H1 (cell line): Measurements from ENCODE around the gene FOXP4. TPM values are rescaled to one million over a fixed set of nuclear protein-coding genes. Genes with fewer than 3 reads are reported as not detected.

Experiments used
- CTCF ChIA-PET: fragments of 300-600 bp; sonication (Branson Sonifier 250); formaldehyde crosslinking; loops from one replicate; lab custom pipeline; 2021; ENCODE audit not compliant: partially characterized antibody; lab: Charles Lee
- POLR2A ChIA-PET: fragments of 300-600 bp; sonication (Branson Sonifier 250); formaldehyde crosslinking; loops from one replicate; lab custom pipeline; 2021; ENCODE audit warnings: inconsistent platforms; ENCODE audit not compliant: partially characterized antibody; lab: Charles Lee
- DNase-seq, 2 experiments: peaks; one replicate each; pipeline versions ENCODE4 v3.0.0 to v3.0.0-alpha.2; 2010 to 2022; ENCODE audit warnings: low spot score in 2 of 2, low read depth in 1 of 2, mixed read lengths in 1 of 2
- FAIRE-seq: peaks from 2 replicates; lab custom pipeline; 2011; peaks lifted over from hg19 to GRCh38; lab: Jason Lieb, UNC
- H2AFZ ChIP-seq: 2 replicates; pipeline ENCODE4 v1.8.1; 2012; ENCODE audit warnings: low read length, inconsistent platforms
- H2AK5ac ChIP-seq: 2 replicates; pipeline ENCODE4 v1.6.1; 2013; ENCODE audit warnings: low read depth, low read length
- H2BK120ac ChIP-seq: replicated peaks from 2 replicates; pipeline ENCODE3; 2013; ENCODE audit warnings: low read depth, low read length, inconsistent platforms
- H2BK12ac ChIP-seq: 2 replicates; pipeline ENCODE4 v1.6.1; 2013; ENCODE audit warnings: low read depth, low read length
- H2BK15ac ChIP-seq: 2 replicates; pipeline ENCODE4 v1.6.1; 2013; ENCODE audit warnings: low read length
- H2BK20ac ChIP-seq: 2 replicates; pipeline ENCODE4 v1.6.1; 2013; ENCODE audit warnings: low read length
- H2BK5ac ChIP-seq: 2 replicates; pipeline ENCODE4 v1.6.1; 2013; ENCODE audit warnings: low read depth, low read length
- H3K14ac ChIP-seq: 2 replicates; pipeline ENCODE4 v1.6.1; 2013; ENCODE audit warnings: inconsistent platforms; ENCODE audit not compliant: insufficient read length
- H3K18ac ChIP-seq: 2 replicates; pipeline ENCODE4 v1.6.1; 2013; ENCODE audit warnings: low read length; ENCODE audit errors: extremely low read depth
- H3K23ac ChIP-seq: 2 replicates; pipeline ENCODE4 v1.6.1; 2013; ENCODE audit warnings: inconsistent platforms; ENCODE audit not compliant: insufficient read length
- H3K23me2 ChIP-seq: 2 replicates; pipeline ENCODE4 v1.6.1; 2013; ENCODE audit warnings: low read depth, low read length
- H3K27ac ChIP-seq: 2 replicates; pipeline ENCODE4 v1.6.1; 2011; ENCODE audit warnings: low read depth, low read length, inconsistent platforms
- H3K27me3 ChIP-seq, 4 experiments: replicated peaks in 1 of 4; 1 replicate in 1 of 4; 2 replicates in 3 of 4; pipeline versions ENCODE4 v1.6.1 to v1.8.1; 2011 to 2013; ENCODE audit warnings: low read length in 3 of 4, mild to moderate bottlenecking in 3 of 4, inconsistent platforms in 2 of 4, mixed read lengths in 2 of 4, moderate library complexity in 1 of 4; ENCODE audit not compliant: control insufficient read depth in 3 of 4, insufficient read depth in 3 of 4; ENCODE audit errors: extremely low read depth in 1 of 4
- H3K36me3 ChIP-seq, 4 experiments: 2 replicates each; pipeline versions ENCODE4 v1.6.1 to v1.8.1; 2011 to 2013; ENCODE audit warnings: mild to moderate bottlenecking in 4 of 4, low read length in 3 of 4, moderate library complexity in 2 of 4, control low read depth in 1 of 4, inconsistent platforms in 1 of 4; ENCODE audit not compliant: insufficient read depth in 4 of 4, control insufficient read depth in 2 of 4
- H3K4ac ChIP-seq: replicated peaks from 2 replicates; pipeline ENCODE3; 2013; ENCODE audit warnings: low read length, low read depth, mixed read lengths, inconsistent platforms; ENCODE audit not compliant: insufficient read length
- H3K4me1 ChIP-seq, 4 experiments: replicated peaks in 1 of 4; 1 replicate in 1 of 4; 2 replicates in 3 of 4; pipeline versions ENCODE4 v1.6.1 to v1.8.1; 2011 to 2013; ENCODE audit warnings: low read length in 3 of 4, inconsistent platforms in 2 of 4, mixed read lengths in 1 of 4; ENCODE audit not compliant: insufficient read depth in 4 of 4, control insufficient read depth in 3 of 4
- H3K4me2 ChIP-seq, 2 experiments: 2 replicates each; pipeline versions ENCODE4 v1.6.1 to v1.8.1; 2011 to 2013; ENCODE audit warnings: low read depth in 2 of 2, low read length in 2 of 2, control low read depth in 1 of 2, inconsistent platforms in 1 of 2, mild to moderate bottlenecking in 1 of 2; ENCODE audit not compliant: insufficient read depth in 1 of 2
- H3K4me3 ChIP-seq, 4 experiments: fragments of 200-600, 300-600 bp in 1 of 4; sonication (generic), shearing (Covaris generic), sonication (Bioruptor Twin) in 1 of 4; 2 replicates each; pipeline versions ENCODE4 v1.5.1 to v1.8.1; 2011 to 2016; ENCODE audit warnings: low read length in 4 of 4, low read depth in 3 of 4, control low read depth in 2 of 4, inconsistent platforms in 2 of 4, mild to moderate bottlenecking in 2 of 4, mixed read lengths in 1 of 4, moderate library complexity in 1 of 4; ENCODE audit not compliant: insufficient read depth in 2 of 4; ENCODE audit errors: extremely low read depth in 1 of 4
- H3K56ac ChIP-seq: replicated peaks from 2 replicates; pipeline ENCODE3; 2013; ENCODE audit warnings: low read depth, mild to moderate bottlenecking, mixed read lengths, low read length, inconsistent platforms; ENCODE audit not compliant: insufficient read length
- H3K79me1 ChIP-seq: 2 replicates; pipeline ENCODE4 v1.6.1; 2013; ENCODE audit warnings: low read depth, low read length, control low read depth
- H3K79me2 ChIP-seq, 2 experiments: 2 replicates each; pipeline versions ENCODE4 v1.6.1 to v1.8.1; 2012 to 2013; ENCODE audit warnings: low read length in 2 of 2, mild to moderate bottlenecking in 2 of 2, inconsistent platforms in 1 of 2; ENCODE audit not compliant: insufficient read depth in 2 of 2, control insufficient read depth in 1 of 2
- H3K9ac ChIP-seq, 4 experiments: replicated peaks in 1 of 4; 1 replicate in 1 of 4; 2 replicates in 3 of 4; pipeline versions ENCODE4 v1.6.1 to v1.8.1; 2011 to 2013; ENCODE audit warnings: low read depth in 3 of 4, low read length in 3 of 4, control low read depth in 2 of 4, mild to moderate bottlenecking in 2 of 4, moderate library complexity in 2 of 4, inconsistent platforms in 1 of 4; ENCODE audit errors: extremely low read depth in 1 of 4
- H3K9me3 ChIP-seq, 2 experiments: 2 replicates each; pipeline versions ENCODE4 v1.6.1 to v1.8.1; 2012 to 2013; ENCODE audit warnings: mild to moderate bottlenecking in 2 of 2, moderate library complexity in 2 of 2, control low read depth in 1 of 2, inconsistent platforms in 1 of 2, low read depth in 1 of 2, low read length in 1 of 2, mixed read lengths in 1 of 2; ENCODE audit not compliant: insufficient read depth in 2 of 2
- H4K20me1 ChIP-seq, 2 experiments: replicated peaks in 1 of 2; 2 replicates each; pipeline versions ENCODE3 to v1.8.1; 2011 to 2013; ENCODE audit warnings: inconsistent platforms in 2 of 2, low read length in 2 of 2, mild to moderate bottlenecking in 1 of 2; ENCODE audit not compliant: insufficient read depth in 2 of 2, control insufficient read depth in 1 of 2
- H4K5ac ChIP-seq: 2 replicates; pipeline ENCODE4 v1.6.1; 2013; ENCODE audit warnings: low read length, low read depth, mixed read lengths, inconsistent platforms; ENCODE audit not compliant: insufficient read length
- H4K8ac ChIP-seq: 2 replicates; pipeline ENCODE4 v1.8.0; 2013; ENCODE audit warnings: mild to moderate bottlenecking, moderate library complexity, low read length, inconsistent platforms; ENCODE audit not compliant: insufficient read depth; ENCODE audit errors: extremely low read depth
- H4K91ac ChIP-seq: replicated peaks from 2 replicates; pipeline ENCODE3; 2013; ENCODE audit warnings: low read length, mixed read lengths, inconsistent platforms; ENCODE audit not compliant: insufficient read length
- CEBPB ChIP-seq: IDR thresholded peaks from 2 replicates; pipeline ENCODE4 v1.6.1; 2012; ENCODE audit warnings: low read depth, low read length
- CTCF ChIP-seq, 3 experiments: IDR thresholded peaks; 1 replicate in 2 of 3; 2 replicates in 1 of 3; pipeline versions ENCODE4 v1.5.1 to v1.6.1; 2011; ENCODE audit warnings: low read length in 3 of 3, mild to moderate bottlenecking in 3 of 3, inconsistent platforms in 2 of 3, low read depth in 1 of 3, moderate library complexity in 1 of 3; ENCODE audit not compliant: insufficient read depth in 1 of 3; ENCODE audit errors: control extremely low read depth in 1 of 3
- EZH2 ChIP-seq: fragments of 200-600 bp; sonication (generic); IDR thresholded peaks from 2 replicates; pipeline ENCODE4 v1.7.1; 2012; ENCODE audit warnings: low read depth, mild to moderate bottlenecking, moderate library complexity, low read length, inconsistent platforms; ENCODE audit not compliant: severe bottlenecking
- NRF1 ChIP-seq: IDR thresholded peaks from 2 replicates; pipeline ENCODE4 v1.6.1; 2011; ENCODE audit warnings: mild to moderate bottlenecking, low read depth, low read length, improper control_type of control experiment
- RNF2 ChIP-seq: fragments of 200-900, 300-1000 bp; sonication (generic); IDR thresholded peaks from 2 replicates; pipeline ENCODE4 v1.7.1; 2016; ENCODE audit warnings: borderline replicate concordance, low read depth, mild to moderate bottlenecking, antibody characterized with exemption, low read length; ENCODE audit not compliant: poor library complexity, severe bottlenecking; ENCODE audit errors: missing control alignments
- SIN3A ChIP-seq, 2 experiments: IDR thresholded peaks in 1 of 2; conservative IDR thresholded peaks in 1 of 2; 2 replicates each; pipeline ENCODE4 v1.6.1; 2011 to 2012; ENCODE audit warnings: low read length in 2 of 2, improper control_type of control experiment in 1 of 2, low read depth in 1 of 2, mild to moderate bottlenecking in 1 of 2
- TEAD4 ChIP-seq: IDR thresholded peaks from 2 replicates; pipeline ENCODE4 v1.6.1; 2012; ENCODE audit warnings: low read depth, low read length, inconsistent platforms, mixed read lengths
- WGBS, 2 experiments: shearing (Covaris generic) in 1 of 2; methylation state at CpG; one replicate each; pipeline versions ENCODE4 v1.1.6 to v1.1.7; 2013 to 2015; ENCODE audit warnings: low lambda C conversion rate in 2 of 2, mixed read lengths in 2 of 2, inconsistent platforms in 1 of 2, low coverage in 1 of 2, missing lambda C conversion rate in 1 of 2; ENCODE audit not compliant: insufficient replicate concordance in 2 of 2, insufficient coverage in 1 of 2, insufficient read length in 1 of 2; ENCODE audit errors: extremely low coverage in 1 of 2, missing lambda C conversion rate in 1 of 2; 5-methylcytosine and 5-hydroxymethylcytosine counted together
- polyA plus RNA-seq, 7 experiments: library from polyadenylated mRNA; depleted of rRNA in 3 of 7; stranded (reverse) in 5 of 7; unstranded in 2 of 7; fragments of >200 nt in 5 of 7; fragments of 200-250 nt in 2 of 7; gene quantifications; 1 replicate in 5 of 7; 2 replicates in 1 of 7; 4 replicates in 1 of 7; pipeline versions ENCODE4 v1.2.1 to v1.2.3, GENCODE V29; 2011 to 2013; ENCODE audit warnings: missing spikeins in 2 of 7, mixed read lengths in 2 of 7
- total RNA-seq: library from RNA; stranded (reverse); fragmentation: NEBNext Ultra II Directional; extraction: Animal tissue kit (Norgen Biotek cat#: 25700); gene quantifications from 2 replicates; pipeline ENCODE4 v1.2.1, GENCODE V29; 2021
- TF ChIP-seq, protein P1 (sequence below): IDR thresholded peaks from 2 replicates; pipeline ENCODE4 v1.6.1; 2011; ENCODE audit warnings: low read depth, mild to moderate bottlenecking, low read length; ENCODE audit not compliant: insufficient read depth

Gene FOXP4
- total and polyA plus RNA-seq, 2 of the 8 experiments (the other 6 are each of a cell fraction or from before 2014, with no cell fraction given), result 4.8 to 13.3 TPM

DNA sequence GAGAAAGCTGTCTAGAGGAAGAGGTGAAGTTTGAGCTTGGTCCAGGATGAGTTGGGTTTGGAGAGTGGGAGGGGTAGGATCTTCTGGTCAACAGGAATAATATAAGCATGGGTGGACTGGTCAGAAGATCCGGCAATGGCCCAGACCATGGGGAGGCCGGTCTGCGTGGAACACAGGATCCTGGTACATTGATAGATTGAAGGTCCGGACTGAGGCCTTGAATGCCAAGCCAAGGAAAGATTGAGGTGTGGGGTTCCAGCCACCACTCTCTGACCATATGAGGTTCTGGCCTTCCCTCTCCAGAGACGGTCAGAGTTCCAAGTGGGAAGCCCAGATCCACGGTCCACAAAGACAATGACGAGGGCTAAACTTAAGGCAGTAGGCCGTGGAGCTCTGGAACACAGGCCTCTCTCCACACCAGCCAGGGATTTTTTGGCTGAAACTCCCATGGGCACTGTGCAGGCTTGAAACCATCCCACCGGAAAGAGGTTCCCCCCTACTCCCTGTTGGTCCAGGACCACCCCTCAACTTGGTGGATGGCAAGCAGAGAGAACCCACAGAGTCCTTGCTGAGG lies 95.3 kb downstream of the FOXP4 start:
- no peak overlapping the region for H2BK12ac ChIP-seq
- POLR2A ChIA-PET, result interaction anchor here (1.2 to 1.3 kb wide), 3 partner anchors 31 to 49 kb away, joined by 3 to 4 read pairs (median 3); no protein-coding TSS in a partner anchor
- H4K8ac ChIP-seq, result no peak overlapping the region
- H2BK120ac ChIP-seq, result no peak overlapping the region
- H3K9ac ChIP-seq, result no peak overlapping the region
- peaks cover 2% of the 10 kb centered on the region; the same call in 1 of the 2 replicates for H3K79me1 ChIP-seq
- FAIRE-seq, result no peak
- peaks cover 8 to 54% (median 39%) of the 10 kb centered on the region in 4 experiments for H3K4me1 ChIP-seq
- 80% methylated on average over 9 of the region's 9 CpGs; no CpG with 5 or more reads in 1 of the 2 experiments for WGBS, 2 experiments
- DNase-seq, result no peak
- H3K27ac ChIP-seq, result no peak overlapping the region
- H2AFZ ChIP-seq, result no peak overlapping the region
- H3K4me2 ChIP-seq, result no peak overlapping the region
- no peak overlapping the region for H2AK5ac ChIP-seq
- peaks cover 22% of the 10 kb centered on the region for H3K23me2 ChIP-seq
- no peak overlapping the region for H3K14ac ChIP-seq
- H3K56ac ChIP-seq, result no peak overlapping the region
- H4K5ac ChIP-seq, result no peak overlapping the region
- H2BK15ac ChIP-seq, result no peak overlapping the region
- no peak overlapping the region for H2BK5ac ChIP-seq
- peaks cover 5 to 14% of the 10 kb centered on the region in 2 experiments for H4K20me1 ChIP-seq
- H3K27me3 ChIP-seq, result peaks cover 8 to 50% (median 31%) of the 10 kb centered on the region in 4 experiments; a peak in 6 of 7 replicates
- no peak overlapping the region for H3K23ac ChIP-seq
- H3K9me3 ChIP-seq, result no peaks in the 10 kb centered on the region
- H3K36me3 ChIP-seq, result no peaks in the 10 kb centered on the region
- peaks cover 0 to 5% of the 10 kb centered on the region in 2 experiments; a peak in 1 of 4 replicates for H3K79me2 ChIP-seq
- CTCF ChIA-PET, result interaction anchor here (0.8 to 5.1 kb wide), 4 partner anchors 10 to 42 kb away, joined by 3 to 22 read pairs (median 5); no protein-coding TSS in a partner anchor
- no peak overlapping the region for H3K4me3 ChIP-seq
- H4K91ac ChIP-seq, result no peak overlapping the region
- no peak overlapping the region for H3K4ac ChIP-seq
- peak overlapping the region; percentile 32; the same call in 1 of the 2 replicates for H2BK20ac ChIP-seq
- no peak overlapping the region for H3K18ac ChIP-seq
- no peak for TF ChIP-seq TEAD4
- TF ChIP-seq NRF1, result no peak
- TF ChIP-seq, protein P1, sequence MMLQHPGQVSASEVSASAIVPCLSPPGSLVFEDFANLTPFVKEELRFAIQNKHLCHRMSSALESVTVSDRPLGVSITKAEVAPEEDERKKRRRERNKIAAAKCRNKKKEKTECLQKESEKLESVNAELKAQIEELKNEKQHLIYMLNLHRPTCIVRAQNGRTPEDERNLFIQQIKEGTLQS, result no peak
- no peak for TF ChIP-seq SIN3A (conservative IDR thresholded peaks at IDR 0.05 in 1 of 2, IDR thresholded peaks at IDR 0.05 in 1 of 2; ENCODE audit: low read depth in 1 of 2, low read length in 2 of 2)
- no peak for TF ChIP-seq CTCF (IDR thresholded peaks at IDR 0.05; ENCODE audit: control extremely low read depth in 1 of 3, insufficient read depth in 1 of 3, low read depth in 1 of 3, low read length in 3 of 3)
- no peak for TF ChIP-seq RNF2
- no peak for TF ChIP-seq EZH2
- TF ChIP-seq CEBPB, result no peak
